ENCODE measurements around the gene CHST5.

CHST5 gene

DNA sequence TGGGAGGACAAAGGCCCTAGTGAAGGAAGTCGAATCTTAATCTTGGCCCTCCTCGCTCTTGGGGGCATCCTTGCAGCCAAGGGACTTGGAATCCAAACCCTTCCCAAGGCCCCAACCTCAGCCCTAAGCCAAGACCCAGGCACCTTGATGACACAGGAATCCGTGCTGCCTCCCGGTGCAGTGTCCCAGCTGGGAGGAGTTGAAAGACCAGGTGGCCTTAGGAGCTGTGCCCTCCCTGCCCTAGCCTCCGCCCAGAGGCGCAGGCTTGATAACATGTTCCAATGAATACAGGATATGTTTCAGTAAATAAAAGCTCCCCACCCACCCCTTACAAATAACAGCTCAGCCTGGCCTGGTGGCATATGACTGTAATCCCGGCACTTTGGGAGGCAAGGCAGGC, at the start of gene CHST5:
TSS of gene CHST5 (minus strand) at position 208 of the 400 bp plus-strand sequence. CDS start 5,724 bp downstream, outside the sequence.
- DNase-seq (ENCODE audit: extremely low spot score), result no peak
- ChIA-PET POLR2A (no interaction called here), CTCF (interaction anchor here (4.0 to 4.9 kb wide), 2 partner anchors 14 to 19 kb away, joined by 16 to 28 read pairs; no protein-coding TSS in a partner anchor)
- TF ChIP-seq, protein P1, sequence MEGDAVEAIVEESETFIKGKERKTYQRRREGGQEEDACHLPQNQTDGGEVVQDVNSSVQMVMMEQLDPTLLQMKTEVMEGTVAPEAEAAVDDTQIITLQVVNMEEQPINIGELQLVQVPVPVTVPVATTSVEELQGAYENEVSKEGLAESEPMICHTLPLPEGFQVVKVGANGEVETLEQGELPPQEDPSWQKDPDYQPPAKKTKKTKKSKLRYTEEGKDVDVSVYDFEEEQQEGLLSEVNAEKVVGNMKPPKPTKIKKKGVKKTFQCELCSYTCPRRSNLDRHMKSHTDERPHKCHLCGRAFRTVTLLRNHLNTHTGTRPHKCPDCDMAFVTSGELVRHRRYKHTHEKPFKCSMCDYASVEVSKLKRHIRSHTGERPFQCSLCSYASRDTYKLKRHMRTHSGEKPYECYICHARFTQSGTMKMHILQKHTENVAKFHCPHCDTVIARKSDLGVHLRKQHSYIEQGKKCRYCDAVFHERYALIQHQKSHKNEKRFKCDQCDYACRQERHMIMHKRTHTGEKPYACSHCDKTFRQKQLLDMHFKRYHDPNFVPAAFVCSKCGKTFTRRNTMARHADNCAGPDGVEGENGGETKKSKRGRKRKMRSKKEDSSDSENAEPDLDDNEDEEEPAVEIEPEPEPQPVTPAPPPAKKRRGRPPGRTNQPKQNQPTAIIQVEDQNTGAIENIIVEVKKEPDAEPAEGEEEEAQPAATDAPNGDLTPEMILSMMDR (IDR thresholded peaks at IDR 0.05; ENCODE audit: control extremely low read depth, extremely low read depth, low read depth, missing control alignments), result no peak

DNA sequence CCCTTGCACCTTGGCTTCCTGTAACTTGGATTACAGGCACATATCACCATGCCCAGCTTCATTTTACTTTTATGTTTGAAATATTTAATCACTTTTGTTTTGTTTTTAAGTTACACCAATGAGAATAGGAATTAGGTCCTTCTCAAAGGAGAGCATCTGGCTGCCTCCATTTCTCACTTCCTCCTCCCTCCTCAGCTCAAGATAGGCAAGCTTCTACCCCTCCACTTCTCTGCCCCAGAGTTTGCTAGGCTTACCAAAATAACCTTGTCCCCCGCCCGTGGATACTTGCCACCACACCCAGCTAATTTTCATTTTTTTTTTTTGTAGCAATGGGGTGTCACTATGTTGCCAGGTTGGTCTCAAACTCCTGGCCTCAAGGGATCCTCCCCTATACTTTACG, 48.2 kb upstream of the CHST5 start:
- DNase-seq (ENCODE audit: extremely low spot score), result no peak
- ChIA-PET POLR2A (interaction anchor here (0.5 to 0.7 kb wide), 3 partner anchors 77 to 1620 kb away, joined by 3 to 6 read pairs (median 5); no protein-coding TSS in a partner anchor), CTCF (interaction anchor here (1.1 to 1.7 kb wide), 5 partner anchors 10 to 36 kb away, joined by 3 to 4 read pairs (median 3); no protein-coding TSS in a partner anchor)

DNA sequence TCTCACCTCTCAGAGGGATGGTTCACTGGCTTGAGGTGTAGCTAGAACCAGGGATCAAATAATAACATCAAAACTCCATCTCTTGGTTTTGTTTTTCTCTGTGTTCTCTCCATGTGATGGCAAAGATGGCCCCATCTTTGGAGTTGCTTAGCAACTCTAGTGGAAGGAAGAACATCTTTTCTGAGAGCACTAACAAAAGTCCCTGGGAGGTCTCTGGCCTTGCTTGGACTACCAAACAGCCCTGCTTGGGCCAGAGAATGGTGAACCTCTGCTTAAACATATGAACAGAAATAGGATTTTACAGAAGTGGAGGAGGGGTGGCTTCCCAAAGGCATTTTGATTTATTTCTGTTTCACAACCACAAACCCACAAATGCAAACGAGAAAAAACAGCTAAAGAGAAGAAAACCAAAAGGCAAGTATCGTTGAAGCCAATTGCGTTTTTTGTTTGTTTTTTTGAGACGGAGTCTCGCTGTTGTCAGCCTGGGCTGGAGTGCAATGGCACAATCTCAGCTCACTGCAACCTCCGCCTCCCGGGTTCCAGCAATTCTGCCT, 43.5 kb upstream of the CHST5 start:
- ChIA-PET POLR2A (no interaction called here), CTCF (interaction anchor here (1.2 to 2.0 kb wide), 6 partner anchors 9 to 68 kb away, joined by 3 to 7 read pairs (median 4); partner anchors contain the start of genes KARS1 and TERF2IP)
- no peak for DNase-seq (ENCODE audit: extremely low spot score)
- TF ChIP-seq, protein P1 (IDR thresholded peaks at IDR 0.05; ENCODE audit: control extremely low read depth, extremely low read depth, low read depth, missing control alignments), result no peak

More for the DNA sequence above, 48.2 kb upstream of the CHST5 start:
- TF ChIP-seq, protein P1 (IDR thresholded peaks at IDR 0.05; ENCODE audit: control extremely low read depth, extremely low read depth, low read depth, missing control alignments), result no peak

DNA sequence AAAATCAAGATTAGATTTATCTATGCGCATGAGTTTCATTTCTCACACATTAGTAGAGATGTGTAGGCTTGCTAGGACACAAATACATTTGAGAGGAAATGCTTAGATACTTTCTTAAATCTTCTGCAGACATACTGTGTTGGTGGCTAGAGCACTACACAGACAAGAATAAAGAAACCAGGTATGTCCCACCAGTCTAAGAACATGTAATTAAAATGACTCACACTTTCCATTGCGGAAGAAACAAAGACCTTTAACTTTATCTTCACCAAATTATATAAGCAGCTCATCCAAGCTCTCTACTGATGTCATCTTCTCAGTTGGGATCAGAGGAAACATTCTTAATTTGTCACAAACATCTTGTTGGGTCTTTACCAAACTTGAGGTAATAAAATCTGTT, 42.8 kb upstream of the CHST5 start:
- CTCF ChIA-PET, result interaction anchor here (1.2 to 2.0 kb wide), 6 partner anchors 10 to 69 kb away, joined by 3 to 7 read pairs (median 4); partner anchors contain the start of genes KARS1 and TERF2IP
- POLR2A ChIA-PET, result no interaction called here
- no peak for DNase-seq (ENCODE audit: extremely low spot score)

DNA sequence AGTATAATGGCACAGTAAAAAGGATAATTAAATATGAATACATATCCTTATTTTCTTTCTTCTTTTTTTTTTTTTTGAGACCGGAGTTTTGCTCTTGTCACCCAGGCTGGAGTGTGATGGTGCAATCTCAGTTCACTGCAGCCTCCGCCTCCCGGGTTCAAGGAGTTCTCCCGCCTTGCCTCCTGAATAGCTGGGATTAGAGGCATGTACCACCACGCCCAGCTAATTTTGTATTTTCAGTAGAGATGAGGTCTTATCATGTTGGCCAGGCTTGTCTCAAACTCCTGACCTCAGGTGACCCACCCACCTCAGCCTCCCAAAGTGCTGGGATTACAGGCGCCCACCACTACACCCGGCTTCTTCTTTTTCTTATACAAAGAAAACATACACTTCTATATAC, 42.3 kb upstream of the CHST5 start:
- CTCF ChIA-PET, result interaction anchor here (1.3 to 2.0 kb wide), 4 partner anchors 11 to 61 kb away, joined by 3 to 7 read pairs (median 4); no protein-coding TSS in a partner anchor
- no peak for DNase-seq (ENCODE audit: extremely low spot score)
- TF ChIP-seq, protein P1 (IDR thresholded peaks at IDR 0.05; ENCODE audit: control extremely low read depth, extremely low read depth, low read depth, missing control alignments), result no peak
- POLR2A ChIA-PET, result no interaction called here

More for the DNA sequence above, 42.8 kb upstream of the CHST5 start:
- TF ChIP-seq, protein P1 (IDR thresholded peaks at IDR 0.05; ENCODE audit: control extremely low read depth, extremely low read depth, low read depth, missing control alignments), result no peak

DNA sequence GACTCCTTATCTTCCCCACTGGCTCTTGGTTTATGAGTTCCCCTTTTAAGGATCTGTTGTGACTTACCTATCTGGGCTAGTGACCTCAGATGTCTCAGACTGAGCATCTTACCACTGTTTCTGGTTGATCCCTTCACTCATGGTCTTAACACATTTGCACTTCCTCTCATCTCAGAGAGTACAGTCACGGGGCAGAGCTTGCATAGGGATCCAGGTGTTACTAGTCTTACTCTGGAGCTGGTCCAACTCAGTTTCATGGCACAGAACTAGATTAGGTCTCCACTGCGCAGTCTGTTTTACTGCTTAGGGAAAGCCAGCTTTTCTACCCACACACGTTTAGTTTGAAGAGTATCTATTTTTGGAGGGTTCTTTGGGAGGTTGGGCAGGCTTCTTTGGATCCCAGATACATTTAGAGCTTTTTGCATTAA, 40.5 kb upstream of the CHST5 start:
- ChIA-PET POLR2A (no interaction called here), CTCF (interaction anchor here (0.9 to 4.1 kb wide), 6 partner anchors 10 to 103 kb away, joined by 3 to 20 read pairs (median 4); partner anchors contain the start of gene GABARAPL2)

More for the DNA sequence above, 40.5 kb upstream of the CHST5 start:
- TF ChIP-seq, protein P1 (IDR thresholded peaks at IDR 0.05; ENCODE audit: control extremely low read depth, extremely low read depth, low read depth, missing control alignments), result no peak
- DNase-seq (ENCODE audit: extremely low spot score), result peak; percentile 51

All from GM10248 (cell line).